Measurements from ENCODE around the gene SYNJ1. TPM values are rescaled to one million over a fixed set of nuclear protein-coding genes. Genes with fewer than 3 reads are reported as not detected.

Gene SYNJ1
- total and polyA plus RNA-seq, 2 donors from 2014 or later, result 6.6 to 24.3 TPM

GRCh38 chr21:32593690-32594089 is 134.1 kb downstream of the SYNJ1 start:
- H3K27me3 ChIP-seq (ENCODE audit: control insufficient read depth, insufficient read depth, low read length), result no peaks in the 10 kb centered on the region
- no peak overlapping the region for H3K4me3 ChIP-seq (ENCODE audit: low read length in 3 of 3)
- H3K9me3 ChIP-seq (ENCODE audit: control insufficient read depth in 2 of 3, insufficient read depth in 1 of 3, low read length in 3 of 3), result no peaks in the 10 kb centered on the region
- no peak for FAIRE-seq
- H3K27ac ChIP-seq (ENCODE audit: low read depth in 2 of 2, low read length in 2 of 2), result no peak overlapping the region
- no peak overlapping the region for H3K9ac ChIP-seq (ENCODE audit: low read length in 3 of 3)
- no peak for DNase-seq
- no peaks in the 10 kb centered on the region for H3K36me3 ChIP-seq (ENCODE audit: control insufficient read depth in 2 of 3, insufficient read depth in 3 of 3, low read length in 3 of 3)
- TF ChIP-seq CTCF (IDR thresholded peaks at IDR 0.05; ENCODE audit: borderline replicate concordance, extremely low read depth, insufficient read depth), result no peak
- intact Hi-C loops (cut with DNase I), result loop anchor here (10.0 kb wide), 1 partner anchor 189 kb away; no protein-coding TSS in a partner anchor
- H3K4me1 ChIP-seq (ENCODE audit: control insufficient read depth in 2 of 3, insufficient read depth in 2 of 3, low read depth in 1 of 3, low read length in 3 of 3), result no peaks in the 10 kb centered on the region

GRCh38 chr21:32592929-32593502 is 134.8 kb downstream of the SYNJ1 start:
- Histone ChIP-seq H3K27ac (ENCODE audit: low read depth in 2 of 2, low read length in 2 of 2) (no peak overlapping the region), H3K9me3 (ENCODE audit: control insufficient read depth in 2 of 3, insufficient read depth in 1 of 3, low read length in 3 of 3) (no peaks in the 10 kb centered on the region), H3K4me3 (ENCODE audit: low read length in 3 of 3) (no peak overlapping the region), H3K36me3 (ENCODE audit: control insufficient read depth in 2 of 3, insufficient read depth in 3 of 3, low read length in 3 of 3) (no peaks in the 10 kb centered on the region), H3K27me3 (ENCODE audit: control insufficient read depth, insufficient read depth, low read length) (no peaks in the 10 kb centered on the region), H3K9ac (ENCODE audit: low read length in 3 of 3) (no peak overlapping the region), H3K4me1 (ENCODE audit: control insufficient read depth in 2 of 3, insufficient read depth in 2 of 3, low read depth in 1 of 3, low read length in 3 of 3) (no peaks in the 10 kb centered on the region)
- no peak for TF ChIP-seq CTCF (IDR thresholded peaks at IDR 0.05; ENCODE audit: borderline replicate concordance, extremely low read depth, insufficient read depth)
- intact Hi-C loops (cut with DNase I), result loop anchor here (10.0 kb wide), 1 partner anchor 188 kb away; no protein-coding TSS in a partner anchor
- FAIRE-seq (no peak), DNase-seq (no peak)

GRCh38 chr21:32590130-32590529 is 137.7 kb downstream of the SYNJ1 start:
- no peak for DNase-seq
- no peak for TF ChIP-seq CTCF (IDR thresholded peaks at IDR 0.05; ENCODE audit: borderline replicate concordance, extremely low read depth, insufficient read depth)
- no peaks in the 10 kb centered on the region for H3K9me3 ChIP-seq (ENCODE audit: control insufficient read depth in 2 of 3, insufficient read depth in 1 of 3, low read length in 3 of 3)
- H3K36me3 ChIP-seq (ENCODE audit: control insufficient read depth in 2 of 3, insufficient read depth in 3 of 3, low read length in 3 of 3), result no peaks in the 10 kb centered on the region
- H3K4me1 ChIP-seq (ENCODE audit: control insufficient read depth in 2 of 3, insufficient read depth in 2 of 3, low read depth in 1 of 3, low read length in 3 of 3), result no peaks in the 10 kb centered on the region
- no peak overlapping the region for H3K9ac ChIP-seq (ENCODE audit: low read length in 3 of 3)
- no peak overlapping the region for H3K4me3 ChIP-seq (ENCODE audit: low read length in 3 of 3)
- FAIRE-seq, result no peak
- intact Hi-C loops (cut with DNase I), result loop anchor here (10.0 kb wide), 1 partner anchor 185 kb away; no protein-coding TSS in a partner anchor
- no peaks in the 10 kb centered on the region for H3K27me3 ChIP-seq (ENCODE audit: control insufficient read depth, insufficient read depth, low read length)
- no peak overlapping the region for H3K27ac ChIP-seq (ENCODE audit: low read depth in 2 of 2, low read length in 2 of 2)

- intact Hi-C loops (cut with DNase I), result no loop called here
These were observed 140.2 kb downstream of the SYNJ1 start for GRCh38 chr21:32587651-32588050.

More at GRCh38 chr21:32587651-32588050, 140.2 kb downstream of the SYNJ1 start:
- no peak for DNase-seq
- Histone ChIP-seq H3K9me3 (ENCODE audit: control insufficient read depth in 2 of 3, insufficient read depth in 1 of 3, low read length in 3 of 3) (no peaks in the 10 kb centered on the region), H3K36me3 (ENCODE audit: control insufficient read depth in 2 of 3, insufficient read depth in 3 of 3, low read length in 3 of 3) (no peaks in the 10 kb centered on the region), H3K4me3 (ENCODE audit: low read length in 3 of 3) (no peak overlapping the region), H3K4me1 (ENCODE audit: control insufficient read depth in 2 of 3, insufficient read depth in 2 of 3, low read depth in 1 of 3, low read length in 3 of 3) (no peaks in the 10 kb centered on the region), H3K9ac (ENCODE audit: low read length in 3 of 3) (no peak overlapping the region), H3K27ac (ENCODE audit: low read depth in 2 of 2, low read length in 2 of 2) (no peak overlapping the region), H3K27me3 (ENCODE audit: control insufficient read depth, insufficient read depth, low read length) (no peaks in the 10 kb centered on the region)
- no peak for TF ChIP-seq CTCF (IDR thresholded peaks at IDR 0.05; ENCODE audit: borderline replicate concordance, extremely low read depth, insufficient read depth)
- FAIRE-seq, result no peak

Data from kidney (tissue), 14 donors.